Left kidney (tissue), 2 donors: ENCODE results near the gene B4GALNT4. TPM values are rescaled to one million over a fixed set of nuclear protein-coding genes. Genes with fewer than 3 reads are reported as not detected.
"Not testable (repeated sequence)": the region's sequence is repeated elsewhere in the genome, so short reads cannot be mapped to it uniquely, and the experiment has no call there.

ENCODE experiments used
- DNase-seq: peaks from one replicate; pipeline ENCODE4 v3.0.0-alpha.2; 2013
- polyA plus RNA-seq: library from polyadenylated mRNA; unstranded; fragments of 120-200 nt; gene quantifications from one replicate; pipeline ENCODE4 v1.2.1, GENCODE V29; 2013; ENCODE audit not compliant: insufficient read length

Gene B4GALNT4
- polyA plus RNA-seq, 1 donor = 65.8 TPM

GRCh38 chr11:418343-419247 is 49.3 kb downstream of the B4GALNT4 start:
- no peak for DNase-seq

GRCh38 chr11:419248-420005 is 50.1 kb downstream of the B4GALNT4 start:
- DNase-seq = no peak

DNA sequence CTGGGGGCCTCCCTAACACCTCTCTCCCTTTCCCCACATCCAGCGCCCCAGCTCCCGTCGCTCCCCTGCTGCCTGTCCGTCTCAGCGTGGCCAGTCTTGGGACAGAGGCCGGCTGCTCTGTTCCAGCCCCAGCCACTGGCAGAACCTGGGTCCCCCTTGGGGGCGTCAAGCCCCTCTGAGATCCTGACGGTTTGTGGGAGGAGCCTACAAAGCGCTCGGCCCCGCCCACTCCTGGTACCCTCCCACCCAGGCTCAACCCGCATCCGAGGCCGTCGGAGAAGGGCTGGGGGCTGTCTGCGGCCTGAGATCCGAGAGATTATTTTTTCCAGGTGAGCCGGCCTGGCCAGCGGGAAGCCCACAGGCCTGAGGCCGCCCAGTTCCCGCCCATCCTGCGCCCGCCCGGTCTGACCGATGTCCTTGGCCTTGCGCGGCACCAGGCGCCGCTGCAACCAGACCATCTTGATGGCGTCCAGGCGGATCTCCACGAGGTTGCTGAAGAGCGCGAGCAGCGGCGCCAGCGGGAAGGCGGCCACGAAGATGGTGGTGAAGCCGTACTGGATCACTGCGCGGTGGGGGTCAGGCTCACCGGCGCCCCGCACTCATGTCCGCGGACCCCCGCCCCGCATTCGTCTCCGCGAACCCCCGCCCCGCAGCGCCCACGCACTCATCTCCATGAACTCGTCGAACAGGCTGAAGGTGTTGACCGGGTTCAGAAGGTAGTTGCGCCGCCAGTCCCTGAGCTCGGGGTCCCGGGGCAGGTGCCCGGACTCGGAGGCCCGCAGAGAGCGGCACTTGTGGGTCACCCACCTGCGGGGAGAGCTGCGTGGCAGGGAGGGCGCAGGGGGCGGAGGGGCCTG is 51.0 kb downstream of the B4GALNT4 start:
- DNase-seq = no peak

- DNase-seq = no peak
Measured at GRCh38 chr11:420911-421321, 51.6 kb downstream of the B4GALNT4 start.

DNA sequence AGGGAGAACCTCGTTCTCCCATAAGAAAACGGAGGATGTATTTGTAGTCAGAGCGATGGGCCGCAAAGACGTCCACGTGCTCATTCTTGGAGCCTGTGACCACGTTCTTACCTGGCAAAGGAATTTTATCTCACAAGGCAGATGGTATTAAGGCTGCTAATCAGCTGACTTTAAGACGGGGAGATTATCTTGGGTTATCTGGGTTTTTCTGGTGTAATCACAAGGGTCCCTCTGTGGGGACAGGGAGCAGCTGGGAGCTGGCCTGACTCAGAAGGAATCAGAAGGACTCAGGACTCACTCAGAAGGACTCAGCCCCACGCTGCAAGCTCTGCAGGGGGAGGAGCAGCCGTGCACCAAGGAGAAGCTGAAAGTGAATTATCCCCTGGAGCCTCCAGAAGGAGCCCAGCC is 53.0 kb downstream of the B4GALNT4 start:
- no peak for DNase-seq

GRCh38 chr11:424232-424631 is 54.9 kb downstream of the B4GALNT4 start:
- DNase-seq = no peak

- DNase-seq = not testable (repeated sequence)
Measured at GRCh38 chr11:424766-425165, 55.5 kb downstream of the B4GALNT4 start.

DNA sequence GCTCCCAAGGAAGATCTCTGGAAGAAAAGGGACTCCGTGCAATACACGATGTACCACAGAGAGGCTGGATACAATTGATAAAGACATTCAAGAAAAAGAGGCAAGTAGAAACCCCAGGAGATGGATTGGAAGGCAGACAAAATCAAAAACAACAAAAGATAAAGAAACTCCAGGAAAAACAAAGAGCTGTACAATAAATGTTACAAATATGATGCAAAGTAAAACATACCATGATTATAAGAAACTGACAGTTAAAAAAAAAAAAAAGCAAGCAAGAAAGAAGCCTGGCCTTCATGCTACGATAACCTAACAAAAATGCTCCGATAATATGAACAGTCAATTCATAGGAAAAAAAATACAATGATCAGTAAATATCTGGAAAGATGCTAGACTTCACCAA is 56.0 kb downstream of the B4GALNT4 start:
- no peak for DNase-seq

GRCh38 chr11:426851-427250 is 57.6 kb downstream of the B4GALNT4 start:
- no peak for DNase-seq

DNA sequence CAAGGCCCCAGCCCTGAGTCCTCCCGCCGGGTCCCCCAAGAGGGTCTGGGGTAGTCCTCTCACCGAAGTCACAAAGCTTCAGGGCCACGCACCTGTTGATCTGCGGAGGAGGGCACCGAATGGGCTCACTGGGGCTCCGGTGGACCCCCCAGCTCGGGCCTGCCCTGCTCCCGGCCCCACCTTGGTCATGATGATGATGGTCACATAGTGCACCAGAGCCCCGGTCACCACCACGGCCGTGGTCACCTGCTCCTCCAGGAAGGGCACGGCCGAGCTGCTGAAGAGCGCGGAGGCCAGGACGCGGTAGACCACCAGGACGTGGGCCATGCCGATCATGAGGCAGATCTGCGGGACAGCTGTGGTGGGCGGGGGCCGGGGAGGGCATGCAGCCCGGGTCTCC is 59.0 kb downstream of the B4GALNT4 start:
- no peak for DNase-seq

DNA sequence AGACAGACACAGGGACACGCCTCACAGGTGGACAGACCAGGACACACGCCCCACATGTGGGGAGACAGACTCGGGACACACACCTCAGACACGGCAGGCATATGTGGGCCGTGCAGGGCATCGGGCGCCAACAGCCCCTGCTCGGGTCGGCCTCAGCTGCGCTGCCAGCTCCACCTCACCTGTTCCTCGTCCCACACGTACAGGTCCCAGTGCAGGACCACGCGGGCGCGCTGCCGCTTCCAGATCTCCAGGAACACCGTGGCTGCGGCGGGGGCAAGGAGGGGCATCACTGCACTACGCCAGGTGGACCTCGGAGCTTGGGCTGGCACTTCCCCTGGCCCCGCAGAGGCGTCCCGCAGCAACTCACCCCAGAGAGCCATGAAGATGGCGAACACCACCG is 60.1 kb downstream of the B4GALNT4 start:
- no peak for DNase-seq

DNA sequence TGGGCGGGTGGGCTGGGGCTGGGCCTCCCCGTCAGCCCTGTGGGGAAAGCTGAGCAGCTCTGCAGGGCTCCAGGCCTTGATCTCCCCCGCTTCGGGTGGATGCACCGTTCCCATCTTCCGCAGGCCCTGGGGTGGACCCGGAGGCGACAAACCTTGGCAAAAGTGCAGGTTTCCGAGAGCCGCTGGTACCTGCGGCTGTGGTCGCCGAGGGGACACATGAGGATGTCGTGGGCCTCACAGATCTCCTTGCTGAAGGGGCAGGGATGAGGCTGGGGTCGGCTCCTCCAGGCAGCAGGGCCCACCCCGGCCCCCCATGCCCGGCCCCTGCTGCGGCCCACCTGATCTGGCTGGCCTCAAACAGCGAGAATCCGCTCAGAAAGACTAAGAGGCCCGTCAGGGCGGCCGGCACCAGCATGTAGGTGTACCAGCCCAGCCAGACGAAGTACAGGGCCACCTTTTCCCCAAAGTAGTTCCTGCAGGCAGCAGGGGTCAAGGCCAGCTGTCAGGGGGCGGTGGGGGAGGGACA is 60.7 kb downstream of the B4GALNT4 start:
- no peak for DNase-seq

Other genes with a start within 250 kb of the B4GALNT4 start
- 1.1 TPM for gene SCGB1C1, start 176.4 kb upstream of the B4GALNT4 start, polyA plus RNA-seq
- gene BET1L, start 162.1 kb upstream of the B4GALNT4 start, polyA plus RNA-seq = 41.5 TPM
- 84.0 TPM for gene RIC8A, start 161.8 kb upstream of the B4GALNT4 start, polyA plus RNA-seq
- gene SIRT3, start 133.2 kb upstream of the B4GALNT4 start, polyA plus RNA-seq = 38.4 TPM
- gene PSMD13, start 132.5 kb upstream of the B4GALNT4 start, polyA plus RNA-seq = 156 TPM
- 0.35 TPM for gene NLRP6, start 91.1 kb upstream of the B4GALNT4 start, polyA plus RNA-seq
- 22.3 TPM for gene PGGHG, start 80.4 kb upstream of the B4GALNT4 start, polyA plus RNA-seq
- 0.25 TPM for gene IFITM5, start 70.0 kb upstream of the B4GALNT4 start, polyA plus RNA-seq
- 189 TPM for gene IFITM2, start 61.7 kb upstream of the B4GALNT4 start, polyA plus RNA-seq
- 38.1 TPM for gene IFITM1, start 55.5 kb upstream of the B4GALNT4 start, polyA plus RNA-seq
- 235 TPM for gene IFITM3, start 48.6 kb upstream of the B4GALNT4 start, polyA plus RNA-seq
- 6.6 TPM for gene PKP3, start 24.7 kb downstream of the B4GALNT4 start, polyA plus RNA-seq
- gene SIGIRR, start 45.5 kb downstream of the B4GALNT4 start, polyA plus RNA-seq = 38.3 TPM
- gene ANO9, start 72.5 kb downstream of the B4GALNT4 start, polyA plus RNA-seq = 10.6 TPM
- 34.8 TPM for gene PTDSS2, start 80.8 kb downstream of the B4GALNT4 start, polyA plus RNA-seq
- gene RNH1, start 137.7 kb downstream of the B4GALNT4 start, polyA plus RNA-seq = 71.2 TPM
- 37.5 TPM for gene HRAS, start 166.1 kb downstream of the B4GALNT4 start, polyA plus RNA-seq
- 3.5 TPM for gene LRRC56, start 168.0 kb downstream of the B4GALNT4 start, polyA plus RNA-seq
- 2.5 TPM for gene LMNTD2, start 191.2 kb downstream of the B4GALNT4 start, polyA plus RNA-seq
- 34.9 TPM for gene RASSF7, start 191.5 kb downstream of the B4GALNT4 start, polyA plus RNA-seq
- 20.6 TPM for gene PHRF1, start 207.0 kb downstream of the B4GALNT4 start, polyA plus RNA-seq
- 6.4 TPM for gene IRF7, start 246.5 kb downstream of the B4GALNT4 start, polyA plus RNA-seq